ENCODE measurements around the gene STYXL1.

The STYXL1 gene

GRCh38 chr7:76073335-76073990 lies 25.7 kb upstream of the STYXL1 start:
- no peak for TF ChIP-seq CTCF (IDR thresholded peaks at IDR 0.05; ENCODE audit: insufficient read depth, low read length, missing control alignments)
- POLR2A ChIA-PET = no interaction called here

GRCh38 chr7:76072243-76073148 lies 24.7 kb upstream of the STYXL1 start:
- TF ChIP-seq CTCF (IDR thresholded peaks at IDR 0.05; ENCODE audit: insufficient read depth, low read length, missing control alignments) = no peak
- DNase-seq (ENCODE audit: low read depth, low spot score) = no peak
- POLR2A ChIA-PET = interaction anchor here (1.2 kb wide), 1 partner anchor 24 kb away, joined by 3 read pairs; no protein-coding TSS in a partner anchor
- H3K4me3 ChIP-seq (ENCODE audit: low read depth, low read length) = no peak overlapping the region
- CTCF ChIA-PET = interaction anchor here (1.4 to 6.3 kb wide), 2 partner anchors 10 to 58 kb away, joined by 3 to 46 read pairs; no protein-coding TSS in a partner anchor

More at GRCh38 chr7:76073335-76073990, 25.7 kb upstream of the STYXL1 start:
- H3K4me3 ChIP-seq (ENCODE audit: low read depth, low read length) = no peak overlapping the region
- CTCF ChIA-PET = interaction anchor here (1.4 kb wide), 1 partner anchor 9 kb away, joined by 3 read pairs; no protein-coding TSS in a partner anchor
- no peak for DNase-seq (ENCODE audit: low read depth, low spot score)

- no peak for TF ChIP-seq CTCF (IDR thresholded peaks at IDR 0.05; ENCODE audit: insufficient read depth, low read length, missing control alignments)
- no peak overlapping the region for H3K4me3 ChIP-seq (ENCODE audit: low read depth, low read length)
- POLR2A ChIA-PET = interaction anchor here (0.8 to 1.2 kb wide), 2 partner anchors 23 to 231 kb away, joined by 3 read pairs; partner anchors contain the start of gene HSPB1
- no peak for DNase-seq (ENCODE audit: low read depth, low spot score)
- CTCF ChIA-PET = interaction anchor here (0.9 to 6.3 kb wide), 5 partner anchors 10 to 59 kb away, joined by 3 to 46 read pairs (median 3); no protein-coding TSS in a partner anchor
These were observed 23.8 kb upstream of the STYXL1 start for GRCh38 chr7:76071316-76072242.

DNA sequence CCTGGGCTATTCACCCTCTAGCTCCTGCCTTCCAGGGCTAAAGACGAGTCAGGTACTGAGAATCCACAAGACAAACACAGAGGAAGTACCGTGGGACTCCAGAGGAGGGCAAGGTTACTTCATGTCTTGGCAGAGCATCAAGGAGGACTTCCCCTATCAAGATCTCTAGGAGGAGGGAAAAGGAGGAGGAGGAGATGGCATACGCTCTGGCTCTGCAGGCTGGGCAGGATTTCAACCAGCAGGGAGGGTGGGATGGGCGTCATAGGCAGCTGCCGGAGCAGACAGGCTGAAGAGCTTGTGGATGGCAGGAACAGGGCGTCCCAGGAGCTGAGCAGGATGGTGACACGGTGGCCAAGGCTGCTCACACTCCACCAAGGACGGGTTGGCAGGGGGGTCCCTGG lies 21.4 kb upstream of the STYXL1 start:
- CTCF ChIA-PET = interaction anchor here (1.0 to 6.3 kb wide), 6 partner anchors 12 to 245 kb away, joined by 3 to 46 read pairs (median 6); no protein-coding TSS in a partner anchor
- peak; percentile 47 for TF ChIP-seq CTCF (IDR thresholded peaks at IDR 0.05; ENCODE audit: insufficient read depth, low read length, missing control alignments)
- DNase-seq (ENCODE audit: low read depth, low spot score) = peak; percentile 89
- POLR2A ChIA-PET = interaction anchor here (0.7 to 1.1 kb wide), 2 partner anchors 17 to 22 kb away, joined by 3 read pairs; partner anchors contain the start of genes MDH2 and STYXL1
- H3K4me3 ChIP-seq (ENCODE audit: low read depth, low read length) = no peak overlapping the region

DNA sequence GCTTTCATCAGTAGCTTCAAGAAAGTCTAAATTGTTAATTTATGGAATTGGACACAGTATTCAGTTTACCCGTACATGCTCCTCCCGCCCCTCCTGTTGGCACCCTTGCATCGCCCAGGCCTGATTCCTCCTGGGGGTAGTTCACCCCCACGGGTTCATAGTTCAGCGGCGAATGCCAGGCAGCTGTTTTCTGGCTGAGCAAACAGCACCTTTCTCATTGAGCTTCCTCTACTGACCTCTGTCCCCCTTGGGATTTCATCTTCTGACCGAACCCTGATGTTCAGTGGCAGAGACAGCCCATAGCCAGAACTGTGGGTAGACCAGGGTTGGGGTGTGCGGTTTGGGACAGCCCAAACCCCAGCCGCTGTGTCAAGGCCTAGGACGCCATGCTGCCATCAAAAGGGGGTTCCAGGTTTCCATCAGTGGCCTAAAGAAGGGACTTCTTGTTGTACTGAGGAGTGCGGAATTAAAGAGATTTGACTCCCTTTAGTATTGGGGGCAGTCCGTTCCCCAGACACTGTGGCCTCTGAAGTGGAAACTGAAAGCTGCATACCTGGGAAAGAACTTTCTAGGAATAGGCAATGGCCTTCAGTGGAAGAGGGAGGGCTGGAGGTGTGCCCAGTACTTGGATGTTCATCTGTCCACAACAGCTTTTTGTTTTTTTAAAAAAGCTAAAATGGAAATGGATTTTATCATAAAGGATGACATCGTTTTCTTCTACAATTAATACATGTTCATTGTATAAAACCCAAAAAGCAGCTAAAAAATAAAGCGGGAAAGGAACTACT lies 19.1 kb upstream of the STYXL1 start:
- TF ChIP-seq CTCF (IDR thresholded peaks at IDR 0.05; ENCODE audit: insufficient read depth, low read length, missing control alignments) = no peak
- no peak for DNase-seq (ENCODE audit: low read depth, low spot score)
- H3K4me3 ChIP-seq (ENCODE audit: low read depth, low read length) = no peak overlapping the region
- CTCF ChIA-PET = interaction anchor here (0.6 to 6.3 kb wide), 7 partner anchors 10 to 248 kb away, joined by 3 to 46 read pairs (median 3); no protein-coding TSS in a partner anchor
- POLR2A ChIA-PET = interaction anchor here (1.1 kb wide), 1 partner anchor 19 kb away, joined by 6 read pairs; the partner anchor contains the start of genes MDH2 and STYXL1
